SK-N-SH (cell line): ENCODE results near the gene P4HA1. TPM values are rescaled to one million over a fixed set of nuclear protein-coding genes. Genes with fewer than 3 reads are reported as not detected.

Source experiments
- CTCF ChIA-PET: fragments of 300-600, 350-600 bp; formaldehyde crosslinking; extraction: SDS; loops from one replicate; lab custom pipeline; 2021; lab: Yijun Ruan, JAX
- POLR2A ChIA-PET: fragments of 350-600 bp; sonication (Branson Sonifier 250); formaldehyde crosslinking; extraction: SDS; loops from one replicate; lab custom pipeline; 2020; ENCODE audit warnings: antibody characterized with exemption, inconsistent platforms; lab: Yijun Ruan, JAX
- DNase-seq: peaks from one replicate; pipeline ENCODE4 v3.0.0; 2012
- H2AFZ ChIP-seq: fragments of 200-600 bp; sonication (generic); 2 replicates; pipeline ENCODE4 v1.8.1; 2016; ENCODE audit warnings: antibody characterized with exemption, mild to moderate bottlenecking, low read depth
- H3F3A ChIP-seq: fragments of 200-600 bp; sonication (generic); replicated peaks from 2 replicates; pipeline ENCODE3; 2016; ENCODE audit warnings: antibody characterized with exemption, mild to moderate bottlenecking; ENCODE audit not compliant: insufficient read depth
- H3K27ac ChIP-seq, 2 experiments: fragments of 200-500 bp in 1 of 2; fragments of 200-600 bp in 1 of 2; sonication (Bioruptor generic) in 1 of 2; sonication (generic), shearing (Covaris generic) in 1 of 2; 2 replicates each; pipeline versions ENCODE4 v1.5.1 to v1.6.1; 2014 to 2016; ENCODE audit warnings: low read depth in 2 of 2, inconsistent platforms in 1 of 2, low read length in 1 of 2, mild to moderate bottlenecking in 1 of 2, mixed read lengths in 1 of 2
- H3K27me3 ChIP-seq: fragments of 200-600 bp; sonication (generic), shearing (Covaris generic); 2 replicates; pipeline ENCODE4 v1.6.1; 2016; ENCODE audit warnings: mixed run types; ENCODE audit not compliant: insufficient read depth
- H3K36me3 ChIP-seq, 2 experiments: fragments of 200-500 bp in 1 of 2; fragments of 200-600 bp in 1 of 2; sonication (Bioruptor generic) in 1 of 2; sonication (generic) in 1 of 2; replicated peaks in 1 of 2; 2 replicates each; pipeline versions ENCODE3 to v1.5.1; 2014 to 2016; ENCODE audit warnings: low read length in 1 of 2, mild to moderate bottlenecking in 1 of 2; ENCODE audit not compliant: insufficient read depth in 2 of 2, control insufficient read depth in 1 of 2
- H3K4me1 ChIP-seq, 2 experiments: fragments of 200-500 bp in 1 of 2; fragments of 200-600 bp in 1 of 2; sonication (Bioruptor generic) in 1 of 2; sonication (generic), shearing (Covaris generic) in 1 of 2; 2 replicates each; pipeline versions ENCODE4 v1.5.1 to v1.6.1; 2014 to 2016; ENCODE audit warnings: low read depth in 1 of 2, low read length in 1 of 2, mixed run types in 1 of 2; ENCODE audit not compliant: insufficient read depth in 2 of 2, control insufficient read depth in 1 of 2
- H3K4me2 ChIP-seq: fragments of 200-600 bp; sonication (generic), shearing (Covaris generic); 2 replicates; pipeline ENCODE4 v1.6.1; 2017; ENCODE audit warnings: mixed run types
- H3K4me3 ChIP-seq, 2 experiments: fragments of 200-500 bp in 1 of 2; fragments of 200-600 bp in 1 of 2; sonication (Bioruptor generic) in 1 of 2; sonication (generic), shearing (Covaris generic) in 1 of 2; 2 replicates each; pipeline versions ENCODE4 v1.5.1 to v1.8.1; 2014 to 2016; ENCODE audit warnings: low read depth in 2 of 2, inconsistent platforms in 1 of 2, low read length in 1 of 2, mild to moderate bottlenecking in 1 of 2, mixed read lengths in 1 of 2, moderate library complexity in 1 of 2
- H3K79me2 ChIP-seq: fragments of 200-600 bp; sonication (generic); 2 replicates; pipeline ENCODE4 v1.8.1; 2017; ENCODE audit warnings: mild to moderate bottlenecking; ENCODE audit not compliant: insufficient read depth
- H3K9ac ChIP-seq: fragments of 200-600 bp; sonication (generic); 2 replicates; pipeline ENCODE4 v1.6.1; 2017; ENCODE audit warnings: mixed run types
- H3K9me2 ChIP-seq: fragments of 200-600 bp; sonication (generic); 2 replicates; pipeline ENCODE4 v1.6.1; 2017; ENCODE audit warnings: mixed run types
- H3K9me3 ChIP-seq: fragments of 200-600 bp; sonication (generic); 2 replicates; pipeline ENCODE4 v1.6.1; 2017; ENCODE audit warnings: mixed run types, mild to moderate bottlenecking, moderate library complexity
- H4K20me1 ChIP-seq: fragments of 200-600 bp; sonication (generic); 2 replicates; pipeline ENCODE4 v1.6.1; 2017; ENCODE audit warnings: mild to moderate bottlenecking, mixed run types; ENCODE audit not compliant: insufficient read depth
- CTCF ChIP-seq: fragments of 200-600 bp; sonication (generic); IDR thresholded peaks from 2 replicates; pipeline ENCODE4 v1.6.1; 2017; ENCODE audit warnings: antibody characterized with exemption, mild to moderate bottlenecking, moderate library complexity
- EP300 ChIP-seq, 2 experiments: IDR thresholded peaks; 2 replicates each; pipeline versions ENCODE4 v1.4.0 to v1.6.1; 2012; ENCODE audit warnings: borderline replicate concordance in 1 of 2, low read depth in 1 of 2, low read length in 1 of 2
- EZH2phosphoT487 ChIP-seq: fragments of 200-600 bp; sonication (generic); IDR thresholded peaks from 2 replicates; pipeline ENCODE4 v1.6.1; 2017; ENCODE audit warnings: low read depth, mixed run types, mild to moderate bottlenecking, antibody characterized with exemption, moderate library complexity, borderline replicate concordance
- FOXM1 ChIP-seq: IDR thresholded peaks from 2 replicates; pipeline ENCODE4 v1.4.0; 2012; ENCODE audit warnings: low read depth, mild to moderate bottlenecking
- IRF3 ChIP-seq: fragments of 150-350 bp; IDR thresholded peaks from 2 replicates; pipeline ENCODE4 v1.6.1; 2016; ENCODE audit warnings: mild to moderate bottlenecking, low read depth, low read length
- JUND ChIP-seq: IDR thresholded peaks from 2 replicates; pipeline ENCODE4 v1.4.0; 2012
- MAX ChIP-seq: IDR thresholded peaks from 2 replicates; pipeline ENCODE4 v1.4.0; 2012; ENCODE audit warnings: low read depth
- NFIC ChIP-seq: IDR thresholded peaks from 2 replicates; pipeline ENCODE4 v1.4.0; 2012; ENCODE audit warnings: borderline replicate concordance
- RFX5 ChIP-seq: IDR thresholded peaks from 2 replicates; pipeline ENCODE4 v1.6.1; 2012; ENCODE audit warnings: mild to moderate bottlenecking, improper control_type of control experiment, low read length
- RXRA ChIP-seq: IDR thresholded peaks from 2 replicates; pipeline ENCODE4 v1.4.0; 2012; ENCODE audit warnings: low read depth, mild to moderate bottlenecking, borderline replicate concordance
- TAF1 ChIP-seq: IDR thresholded peaks from 2 replicates; pipeline ENCODE4 v1.6.1; 2012; ENCODE audit warnings: low read depth, mild to moderate bottlenecking, low read length, moderate library complexity, borderline replicate concordance
- TCF12 ChIP-seq: IDR thresholded peaks from 2 replicates; pipeline ENCODE4 v1.4.0; 2012
- ZBTB33 ChIP-seq: IDR thresholded peaks from 2 replicates; pipeline ENCODE4 v1.4.0; 2012; ENCODE audit warnings: low read depth, borderline replicate concordance
- WGBS: methylation state at CpG from one replicate; pipeline ENCODE4 v1.1.6; 2017; ENCODE audit warnings: low lambda C conversion rate; 5-methylcytosine and 5-hydroxymethylcytosine counted together
- polyA plus RNA-seq, 3 experiments: library from polyadenylated mRNA; depleted of rRNA; stranded (reverse); fragments of >200 nt; gene quantifications; 2 replicates each; pipeline ENCODE4 v1.2.3, GENCODE V29; 2012
- TF ChIP-seq, protein P1 (sequence below): IDR thresholded peaks from 2 replicates; pipeline ENCODE4; 2012

Gene P4HA1
- polyA plus RNA-seq, 1 of the 3 experiments (the other 2 are of a cell fraction): 34.8 TPM

- TF ChIP-seq IRF3: no peak
- TF ChIP-seq TCF12: no peak
- TF ChIP-seq CTCF: no peak
- TF ChIP-seq ZBTB33: no peak
- TF ChIP-seq, all 33 proteins: peak for 0
These were observed 9.8 kb downstream of the P4HA1 start (continued) for GRCh38 chr10:73086816-73087215.

GRCh38 chr10:73084209-73084608 is 12.5 kb downstream of the P4HA1 start:
- Histone ChIP-seq H3K79me2 (peaks cover 95% of the 10 kb centered on the region), H2AFZ (no peak overlapping the region), H4K20me1 (peaks cover 25% of the 10 kb centered on the region), H3F3A (peaks cover 17% of the 10 kb centered on the region), H3K9me3 (no peaks in the 10 kb centered on the region), H3K9ac (no peak overlapping the region), H3K4me3 (no peak overlapping the region), H3K27me3 (no peaks in the 10 kb centered on the region), H3K36me3 (peaks cover 0 to 3% of the 10 kb centered on the region in 2 experiments), H3K9me2 (no peaks in the 10 kb centered on the region), H3K27ac (no peak overlapping the region), H3K4me2 (peak overlapping the region; percentile 24; the same call in 1 of the 2 replicates), H3K4me1 (peaks cover 0 to 13% of the 10 kb centered on the region in 2 experiments; a peak in 1 of 4 replicates)
- DNase-seq: no peak
- TF ChIP-seq, protein P1, sequence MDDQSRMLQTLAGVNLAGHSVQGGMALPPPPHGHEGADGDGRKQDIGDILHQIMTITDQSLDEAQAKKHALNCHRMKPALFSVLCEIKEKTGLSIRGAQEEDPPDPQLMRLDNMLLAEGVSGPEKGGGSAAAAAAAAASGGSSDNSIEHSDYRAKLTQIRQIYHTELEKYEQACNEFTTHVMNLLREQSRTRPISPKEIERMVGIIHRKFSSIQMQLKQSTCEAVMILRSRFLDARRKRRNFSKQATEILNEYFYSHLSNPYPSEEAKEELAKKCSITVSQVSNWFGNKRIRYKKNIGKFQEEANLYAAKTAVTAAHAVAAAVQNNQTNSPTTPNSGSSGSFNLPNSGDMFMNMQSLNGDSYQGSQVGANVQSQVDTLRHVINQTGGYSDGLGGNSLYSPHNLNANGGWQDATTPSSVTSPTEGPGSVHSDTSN: no peak
- TF ChIP-seq FOXM1: no peak
- TF ChIP-seq JUND: no peak
- TF ChIP-seq CTCF: no peak
- no peak for TF ChIP-seq ZBTB33
- no peak for TF ChIP-seq NFIC
- no peak for TF ChIP-seq MAX
- no peak for TF ChIP-seq EZH2phosphoT487
- no peak for TF ChIP-seq RFX5
- no peak for TF ChIP-seq TAF1
- no peak for TF ChIP-seq EP300 (IDR thresholded peaks at IDR 0.05; ENCODE audit: borderline replicate concordance in 1 of 2, low read depth in 1 of 2, low read length in 1 of 2)
- TF ChIP-seq RXRA: no peak
- WGBS: 93% methylated on average over 5 of the region's 5 CpGs
- POLR2A ChIA-PET: no interaction called here
- CTCF ChIA-PET: interaction anchor here (1.4 to 1.8 kb wide), 3 partner anchors 11 to 22 kb away, joined by 3 to 5 read pairs (median 4); partner anchors contain the start of gene P4HA1
